Middle frontal gyrus (tissue), 1 donor: ENCODE results near the gene RXFP3.

ENCODE experiments used
- DNase-seq: peaks from one replicate; pipeline ENCODE4 v3.0.0-alpha.2; 2015; ENCODE audit warnings: low spot score; ENCODE audit errors: extremely low spot score

RXFP3 gene

DNA sequence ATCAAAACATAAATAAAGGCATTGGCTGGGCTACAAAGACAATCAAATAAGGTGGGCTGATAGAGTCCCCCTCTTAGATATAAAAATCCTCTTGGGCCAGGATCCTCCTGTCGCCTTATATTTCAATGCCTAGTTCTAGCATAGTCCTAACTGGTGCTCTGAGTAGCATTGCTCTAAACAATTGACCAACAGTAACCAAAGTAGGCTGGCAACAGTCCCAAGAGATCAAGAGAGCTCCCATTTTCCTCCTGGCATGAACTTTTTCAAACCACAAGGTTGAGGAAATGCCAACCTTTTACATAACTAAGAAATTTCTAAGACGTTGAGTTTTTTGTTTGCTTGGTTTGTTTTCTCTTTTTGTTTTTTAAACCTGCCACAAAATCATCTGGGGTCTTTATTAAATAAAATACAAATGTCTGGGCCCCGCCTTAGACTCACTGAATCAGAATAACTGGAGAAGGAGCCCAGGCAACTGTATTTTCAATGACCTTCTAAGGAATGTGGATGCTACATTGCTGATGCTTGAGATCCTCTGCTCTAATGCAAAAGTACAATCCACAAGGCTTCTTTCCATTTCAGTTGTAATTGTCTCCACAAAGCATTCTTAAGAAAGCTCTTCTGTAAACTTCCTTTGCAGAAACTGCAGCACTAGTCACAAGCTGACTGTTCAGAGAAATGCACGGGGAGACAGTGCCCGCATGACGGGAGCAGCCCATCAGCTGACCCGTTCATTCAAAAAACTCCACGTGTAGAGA lies 45.4 kb downstream of the RXFP3 start:
- no peak for DNase-seq

DNA sequence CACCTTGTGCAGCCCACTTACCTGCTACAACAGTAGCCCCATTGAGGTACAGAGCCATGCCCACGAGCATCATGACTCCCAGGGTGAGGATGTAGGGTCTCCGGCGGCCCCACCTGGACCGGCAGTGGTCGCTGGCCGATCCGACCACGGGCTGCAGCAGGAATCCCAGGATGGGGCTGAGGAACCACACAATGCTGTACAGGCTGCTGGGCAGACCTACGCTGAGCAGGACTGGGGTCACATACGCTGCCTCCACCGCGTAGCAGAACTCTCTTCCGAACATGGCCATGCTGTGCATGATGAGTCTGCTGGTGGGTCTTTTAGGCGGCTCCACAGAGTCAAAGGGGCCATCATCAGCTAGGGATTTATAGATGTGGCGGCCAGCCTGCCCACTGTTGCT lies 48.0 kb downstream of the RXFP3 start:
- DNase-seq: no peak

DNA sequence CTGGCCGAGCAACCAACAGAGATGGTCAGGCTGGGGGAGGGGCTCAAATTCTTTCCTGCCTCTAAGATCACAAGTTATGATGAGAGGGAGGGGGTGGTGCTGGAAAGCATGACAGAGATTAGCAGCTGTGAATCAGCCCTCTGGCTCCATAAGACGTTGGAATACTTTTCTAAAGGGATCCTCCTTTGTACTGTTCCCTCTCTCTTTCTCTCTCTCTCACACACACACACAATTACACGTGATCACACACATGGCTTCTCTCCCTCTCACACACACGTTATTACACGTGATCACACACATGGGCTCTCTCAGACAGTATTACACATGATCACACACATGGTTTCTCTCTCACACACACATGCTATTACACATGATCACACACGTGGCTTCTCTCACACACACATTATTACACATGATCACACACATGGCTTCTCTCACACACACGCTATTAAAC lies 48.5 kb downstream of the RXFP3 start, which contains the start of gene SLC45A2:
TSS of gene SLC45A2 (minus strand) at position 23 of the 454 bp plus-strand sequence. CDS start 110 bp downstream, outside the sequence.
- DNase-seq: no peak

DNA sequence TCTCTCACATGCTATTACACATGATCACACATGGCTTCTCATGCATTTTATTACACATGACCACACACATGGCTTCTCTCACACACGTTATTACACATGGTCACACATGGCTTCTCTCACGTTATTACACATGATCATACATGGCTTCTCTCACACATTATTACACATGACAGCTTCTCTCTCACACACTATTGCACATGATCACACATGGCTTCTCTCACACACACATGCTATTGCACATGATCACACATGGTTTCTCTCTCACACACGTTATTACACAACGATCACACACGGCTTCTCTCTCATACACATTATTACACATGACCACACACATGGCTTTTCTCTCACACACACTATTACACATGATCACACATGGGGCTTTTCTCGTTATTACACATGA lies 49.3 kb downstream of the RXFP3 start:
- no peak for DNase-seq
